Measurements from ENCODE around the gene MTAP.

Gene MTAP

DNA sequence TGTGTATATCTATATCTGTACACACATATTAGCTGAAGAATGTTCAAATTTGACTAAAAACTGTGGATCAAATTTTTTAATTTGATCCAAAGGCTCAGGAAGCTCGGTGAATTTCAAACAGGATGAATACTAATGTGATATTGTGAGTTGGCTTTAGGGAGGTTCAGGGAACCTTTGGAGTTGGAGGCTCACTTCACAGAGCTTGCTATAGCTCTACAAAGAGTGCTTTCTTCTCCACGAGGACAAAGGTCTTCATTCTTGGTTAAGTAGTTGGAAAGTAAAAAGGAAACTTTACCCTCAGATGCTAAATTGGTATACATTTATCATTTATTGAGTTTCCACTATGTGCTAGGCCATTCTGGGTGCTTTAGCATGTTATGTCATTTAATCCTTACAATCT lies 36.3 kb upstream of the MTAP start:
- no peak overlapping the region for H3K27ac ChIP-seq
- no peak for TF ChIP-seq ZFX (IDR thresholded peaks at IDR 0.05)
- no peak for TF ChIP-seq CTCF (conservative IDR thresholded peaks at IDR 0.05)

DNA sequence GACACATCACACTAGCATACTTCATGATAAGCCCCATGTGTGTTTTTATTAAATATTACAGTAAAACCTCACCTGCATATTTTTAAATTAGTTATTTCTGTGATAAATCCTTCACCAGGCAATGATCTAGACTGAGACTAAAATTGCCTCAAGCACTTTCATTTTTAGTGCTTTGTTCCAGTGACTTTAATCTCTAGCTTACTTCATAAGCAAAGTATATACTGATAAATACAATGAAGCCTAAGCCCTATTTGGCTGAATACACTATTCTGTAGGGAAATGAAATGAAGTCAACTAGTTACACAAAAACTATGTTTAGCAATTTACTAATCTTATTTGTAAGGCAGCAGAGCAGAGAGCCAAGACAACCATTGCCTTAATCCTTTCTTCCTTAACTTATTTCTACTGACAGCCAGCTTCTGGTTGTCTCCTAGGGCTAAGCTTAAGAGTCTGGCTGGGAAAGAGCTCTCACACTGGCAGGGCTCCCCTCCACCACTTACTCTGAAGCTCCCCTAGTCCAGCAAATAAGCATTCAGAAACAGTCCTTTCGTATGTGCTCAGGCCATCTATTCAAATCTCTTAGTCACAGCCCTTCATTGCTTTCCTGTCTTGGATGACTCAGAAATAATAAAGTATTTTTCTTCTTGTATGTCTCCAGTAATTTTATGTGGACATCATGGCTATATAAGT lies 31.4 kb upstream of the MTAP start:
- H3K27ac ChIP-seq: no peak overlapping the region

GRCh38 chr9:21777701-21778100 lies 24.7 kb upstream of the MTAP start:
- no peak for TF ChIP-seq CTCF (conservative IDR thresholded peaks at IDR 0.05)
- TF ChIP-seq ZFX (IDR thresholded peaks at IDR 0.05): no peak
- H3K27ac ChIP-seq: no peak overlapping the region

More for the DNA sequence above, 31.4 kb upstream of the MTAP start:
- TF ChIP-seq CTCF (conservative IDR thresholded peaks at IDR 0.05): no peak
- TF ChIP-seq ZFX (IDR thresholded peaks at IDR 0.05): no peak

GRCh38 chr9:21778304-21778703 lies 24.1 kb upstream of the MTAP start:
- TF ChIP-seq ZFX (IDR thresholded peaks at IDR 0.05): no peak
- TF ChIP-seq CTCF (conservative IDR thresholded peaks at IDR 0.05): no peak

GRCh38 chr9:21779397-21779796 lies 23.0 kb upstream of the MTAP start:
- no peak overlapping the region for H3K27ac ChIP-seq
- no peak for TF ChIP-seq ZFX (IDR thresholded peaks at IDR 0.05)
- TF ChIP-seq CTCF (conservative IDR thresholded peaks at IDR 0.05): no peak

More at GRCh38 chr9:21778304-21778703, 24.1 kb upstream of the MTAP start:
- no peak overlapping the region for H3K27ac ChIP-seq

DNA sequence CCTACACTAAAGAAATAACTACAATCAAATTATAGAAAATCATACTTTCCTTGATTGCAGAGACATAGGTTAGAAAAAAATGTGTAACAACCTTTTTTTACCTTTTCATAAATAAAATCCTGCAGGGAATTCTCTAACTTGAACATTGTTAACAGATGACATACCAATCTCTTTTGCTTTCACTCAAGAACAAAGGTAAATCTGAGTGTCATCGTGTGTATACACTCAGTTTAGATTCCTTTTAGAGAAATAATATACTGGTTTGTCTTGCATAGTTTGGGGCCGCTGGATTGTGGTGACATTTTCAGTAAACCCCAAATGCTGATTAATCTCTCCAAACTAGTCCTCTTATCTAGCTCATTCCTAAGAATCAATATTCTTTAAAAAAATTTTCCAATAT lies 20.8 kb upstream of the MTAP start:
- TF ChIP-seq CTCF (conservative IDR thresholded peaks at IDR 0.05) (no peak), ZFX (IDR thresholded peaks at IDR 0.05) (no peak)
- no peak overlapping the region for H3K27ac ChIP-seq

- no peak overlapping the region for H3K27ac ChIP-seq
- TF ChIP-seq CTCF (conservative IDR thresholded peaks at IDR 0.05): no peak
- TF ChIP-seq ZFX (IDR thresholded peaks at IDR 0.05): no peak
Observed at GRCh38 chr9:21782205-21782604, 20.2 kb upstream of the MTAP start.
